ENCODE measurements around the gene MALT1. TPM values are rescaled to one million over a fixed set of nuclear protein-coding genes. Genes with fewer than 3 reads are reported as not detected.

Gene MALT1
- total RNA-seq, 4 donors from 2014 or later, result 9.9 to 24.8 (median 12.9) TPM

- TF ChIP-seq, protein P1, sequence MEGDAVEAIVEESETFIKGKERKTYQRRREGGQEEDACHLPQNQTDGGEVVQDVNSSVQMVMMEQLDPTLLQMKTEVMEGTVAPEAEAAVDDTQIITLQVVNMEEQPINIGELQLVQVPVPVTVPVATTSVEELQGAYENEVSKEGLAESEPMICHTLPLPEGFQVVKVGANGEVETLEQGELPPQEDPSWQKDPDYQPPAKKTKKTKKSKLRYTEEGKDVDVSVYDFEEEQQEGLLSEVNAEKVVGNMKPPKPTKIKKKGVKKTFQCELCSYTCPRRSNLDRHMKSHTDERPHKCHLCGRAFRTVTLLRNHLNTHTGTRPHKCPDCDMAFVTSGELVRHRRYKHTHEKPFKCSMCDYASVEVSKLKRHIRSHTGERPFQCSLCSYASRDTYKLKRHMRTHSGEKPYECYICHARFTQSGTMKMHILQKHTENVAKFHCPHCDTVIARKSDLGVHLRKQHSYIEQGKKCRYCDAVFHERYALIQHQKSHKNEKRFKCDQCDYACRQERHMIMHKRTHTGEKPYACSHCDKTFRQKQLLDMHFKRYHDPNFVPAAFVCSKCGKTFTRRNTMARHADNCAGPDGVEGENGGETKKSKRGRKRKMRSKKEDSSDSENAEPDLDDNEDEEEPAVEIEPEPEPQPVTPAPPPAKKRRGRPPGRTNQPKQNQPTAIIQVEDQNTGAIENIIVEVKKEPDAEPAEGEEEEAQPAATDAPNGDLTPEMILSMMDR (IDR thresholded peaks at IDR 0.05 in 4 of 5, conservative IDR thresholded peaks at IDR 0.05 in 1 of 5), result no peak
- TF ChIP-seq POLR2A (IDR thresholded peaks at IDR 0.05), result no peak
- Histone ChIP-seq H3K27me3 (no peaks in the 10 kb centered on the region), H3K9me3 (no peaks in the 10 kb centered on the region), H3K27ac (peak overlapping the region; percentile 41 to 69 (median 52)), H3K4me1 (peaks cover 12 to 31% of the 10 kb centered on the region in 2 donors), H3K36me3 (no peaks in the 10 kb centered on the region), H3K4me3 (no peak overlapping the region)
- ATAC-seq, result no peak
- in situ Hi-C loops (cut with MboI; ENCODE audit: low sequenced_read_pairs in 4 of 4), result no loop called here
- intact Hi-C loops (cut with DNase I; ENCODE audit: low total_unique reads), result loop anchor here (5.0 kb wide), 2 partner anchors 52 to 72 kb away; partner anchors contain the start of gene ZNF532
- DNase-seq, result no peak
Observed at GRCh38 chr18:58789876-58790240, 118.6 kb downstream of the MALT1 start.

DNA sequence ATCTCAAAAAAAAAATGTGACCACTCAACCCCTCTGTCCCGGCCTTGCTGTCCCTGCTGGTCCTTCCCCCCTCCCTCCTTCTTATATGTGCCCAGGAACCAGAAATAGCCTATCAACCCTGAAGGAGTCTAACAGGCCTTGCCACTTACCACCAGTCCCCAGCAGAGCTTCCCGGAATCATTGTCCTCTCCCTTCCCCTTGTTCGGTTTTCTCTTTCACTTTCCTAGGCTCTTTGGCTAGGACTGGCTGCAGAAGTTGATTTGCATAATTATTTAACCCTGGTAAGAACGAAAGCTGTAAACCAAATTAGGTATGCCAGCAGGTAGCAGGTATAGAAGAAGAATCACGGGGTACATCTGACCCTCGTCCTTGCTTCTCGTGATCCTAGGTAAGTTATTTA is 120.8 kb downstream of the MALT1 start:
- intact Hi-C loops (cut with DNase I; ENCODE audit: low total_unique reads) (loop anchor here (5.0 kb wide), 2 partner anchors 50 to 70 kb away; partner anchors contain the start of gene ZNF532), in situ Hi-C loops (cut with MboI; ENCODE audit: low sequenced_read_pairs in 4 of 4) (no loop called here)
- TF ChIP-seq, protein P1 (IDR thresholded peaks at IDR 0.05 in 4 of 5, conservative IDR thresholded peaks at IDR 0.05 in 1 of 5), result no peak
- no peak for TF ChIP-seq POLR2A (IDR thresholded peaks at IDR 0.05)
- Histone ChIP-seq H3K36me3 (no peaks in the 10 kb centered on the region), H3K27me3 (no peaks in the 10 kb centered on the region), H3K4me1 (peaks cover 8 to 19% of the 10 kb centered on the region in 2 donors), H3K27ac (peak overlapping the region in 3 of 4 donors; percentile 38 to 78 (median 68)), H3K4me3 (no peak overlapping the region), H3K9me3 (no peaks in the 10 kb centered on the region)
- no peak for DNase-seq
- no peak for ATAC-seq

- intact Hi-C loops (cut with DNase I; ENCODE audit: low total_unique reads) (loop anchor here (5.0 kb wide), 2 partner anchors 49 to 69 kb away; partner anchors contain the start of gene ZNF532), in situ Hi-C loops (cut with MboI; ENCODE audit: low sequenced_read_pairs in 4 of 4) (no loop called here)
- ATAC-seq, result peak; percentile 96 to 98
Observed at GRCh38 chr18:58793361-58793760, 122.1 kb downstream of the MALT1 start.

DNA sequence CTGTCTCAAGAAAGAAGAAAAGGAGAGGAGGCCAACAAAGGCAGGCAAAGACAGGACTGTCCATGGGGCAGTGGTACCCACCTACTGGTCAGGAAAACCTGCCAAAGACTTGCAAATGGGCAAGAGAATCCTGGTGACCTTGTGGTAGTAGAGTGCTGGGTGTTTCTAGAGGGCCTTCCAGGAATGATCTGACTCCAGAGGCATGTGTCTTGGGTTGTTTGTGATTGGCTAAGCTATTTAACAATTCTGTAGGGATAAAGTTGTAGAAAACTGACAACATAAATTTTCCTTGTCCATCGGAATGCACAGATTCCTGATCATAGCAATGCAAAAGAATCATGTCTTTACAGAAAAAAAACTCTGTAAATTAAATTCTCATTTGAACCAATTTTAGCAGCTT is 125.0 kb downstream of the MALT1 start:
- no peak for ATAC-seq
- no peak for DNase-seq
- no peak overlapping the region for H3K27ac ChIP-seq
- in situ Hi-C loops (cut with MboI; ENCODE audit: low sequenced_read_pairs in 4 of 4), result no loop called here
- H3K27me3 ChIP-seq, result no peaks in the 10 kb centered on the region
- intact Hi-C loops (cut with DNase I; ENCODE audit: low total_unique reads), result no loop called here
- no peaks in the 10 kb centered on the region for H3K36me3 ChIP-seq
- no peak for TF ChIP-seq POLR2A (IDR thresholded peaks at IDR 0.05)
- TF ChIP-seq, protein P1 (IDR thresholded peaks at IDR 0.05 in 4 of 5, conservative IDR thresholded peaks at IDR 0.05 in 1 of 5), result no peak
- no peak overlapping the region for H3K4me3 ChIP-seq
- H3K9me3 ChIP-seq, result no peaks in the 10 kb centered on the region
- H3K4me1 ChIP-seq, result peaks cover 6 to 8% of the 10 kb centered on the region in 2 donors

More at GRCh38 chr18:58793361-58793760, 122.1 kb downstream of the MALT1 start:
- Histone ChIP-seq H3K9me3 (no peaks in the 10 kb centered on the region), H3K4me3 (no peak overlapping the region), H3K36me3 (no peaks in the 10 kb centered on the region), H3K4me1 (peaks cover 7 to 8% of the 10 kb centered on the region in 2 donors), H3K27me3 (no peaks in the 10 kb centered on the region), H3K27ac (peak overlapping the region; percentile 62 to 78 (median 70))
- DNase-seq, result peak; percentile 75 to 76
- TF ChIP-seq POLR2A (IDR thresholded peaks at IDR 0.05), result no peak
- TF ChIP-seq, protein P1 (IDR thresholded peaks at IDR 0.05 in 4 of 5, conservative IDR thresholded peaks at IDR 0.05 in 1 of 5), result no peak

DNA sequence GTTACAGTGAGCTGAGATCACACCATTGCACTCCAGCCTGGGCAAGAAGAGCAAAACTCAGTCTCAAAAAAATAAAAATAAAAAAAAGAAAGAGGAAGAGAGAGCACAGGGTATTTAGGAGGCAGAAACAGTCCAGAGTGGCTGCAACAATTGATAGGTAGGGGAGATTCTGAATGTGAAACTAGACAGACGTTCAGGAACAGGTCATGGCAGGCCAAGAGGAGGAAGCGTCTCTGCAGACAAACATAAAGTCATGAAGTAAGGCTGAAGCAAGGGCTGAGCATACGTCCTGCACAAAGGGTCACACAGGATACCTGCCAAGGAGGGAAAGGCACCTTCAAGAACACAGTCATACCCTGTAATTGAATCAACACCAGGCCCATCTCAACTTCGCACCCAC is 129.3 kb downstream of the MALT1 start:
- in situ Hi-C loops (cut with MboI; ENCODE audit: low sequenced_read_pairs in 4 of 4), result no loop called here
- Histone ChIP-seq H3K27ac (no peak overlapping the region), H3K27me3 (no peaks in the 10 kb centered on the region), H3K36me3 (no peaks in the 10 kb centered on the region), H3K4me3 (no peak overlapping the region), H3K4me1 (peaks cover 0 to 5% of the 10 kb centered on the region in 2 donors), H3K9me3 (no peaks in the 10 kb centered on the region)
- DNase-seq (no peak), ATAC-seq (no peak)
- intact Hi-C loops (cut with DNase I; ENCODE audit: low total_unique reads), result no loop called here
- TF ChIP-seq, protein P1 (IDR thresholded peaks at IDR 0.05 in 4 of 5, conservative IDR thresholded peaks at IDR 0.05 in 1 of 5), result no peak
- no peak for TF ChIP-seq POLR2A (IDR thresholded peaks at IDR 0.05)
